ENCODE results near the gene TNP1.

Gene TNP1

GRCh38 chr2:216872624-216873023 lies 12.8 kb upstream of the TNP1 start:
- DNase-seq, result no peak

- no peak for DNase-seq
Observed at GRCh38 chr2:216872040-216872439, 12.2 kb upstream of the TNP1 start.

GRCh38 chr2:216871333-216871934 lies 11.6 kb upstream of the TNP1 start:
- no peak for DNase-seq

- DNase-seq, result no peak
Observed at GRCh38 chr2:216870508-216871332, 10.9 kb upstream of the TNP1 start.

GRCh38 chr2:216866515-216867095 lies 6.7 kb upstream of the TNP1 start:
- no peak for DNase-seq

- DNase-seq, result no peak
Observed at GRCh38 chr2:216865658-216866057, 5.8 kb upstream of the TNP1 start.

- DNase-seq, result no peak
Observed at GRCh38 chr2:216863946-216864345, 4.1 kb upstream of the TNP1 start.

- no peak for DNase-seq
Observed at GRCh38 chr2:216862628-216863398, 2.9 kb upstream of the TNP1 start.

GRCh38 chr2:216860426-216861137 lies 718 bp upstream of the TNP1 start:
- no peak for DNase-seq

- no peak for DNase-seq
Observed at GRCh38 chr2:216858312-216858711, 1.6 kb downstream of the TNP1 start.

GRCh38 chr2:216857131-216857550 lies 2.7 kb downstream of the TNP1 start:
- no peak for DNase-seq

GRCh38 chr2:216856406-216857065 lies 3.3 kb downstream of the TNP1 start:
- no peak for DNase-seq

GRCh38 chr2:216855605-216856004 lies 4.3 kb downstream of the TNP1 start:
- no peak for DNase-seq

- no peak for DNase-seq
Observed at GRCh38 chr2:216855079-216855478, 4.8 kb downstream of the TNP1 start.

- DNase-seq, result no peak
Observed at GRCh38 chr2:216851486-216852090, 8.3 kb downstream of the TNP1 start.

GRCh38 chr2:216850665-216851322 lies 9.1 kb downstream of the TNP1 start:
- peak in 1 of 2 donors; percentile 3 for DNase-seq

GRCh38 chr2:216849987-216850386 lies 9.9 kb downstream of the TNP1 start:
- DNase-seq, result no peak

- no peak for DNase-seq
Observed at GRCh38 chr2:216845426-216845825, 14.4 kb downstream of the TNP1 start.

GRCh38 chr2:216842636-216843035 lies 17.2 kb downstream of the TNP1 start:
- no peak for DNase-seq

- no peak for DNase-seq
Observed at GRCh38 chr2:216839688-216840087, 20.2 kb downstream of the TNP1 start.

- DNase-seq, result no peak
Observed at GRCh38 chr2:216838151-216838550, 21.7 kb downstream of the TNP1 start.
